ENCODE measurements around the gene YPEL4.
A peak's percentile ranks its signal among the peaks of the same experiment; 100 is the strongest.

YPEL4 gene

DNA sequence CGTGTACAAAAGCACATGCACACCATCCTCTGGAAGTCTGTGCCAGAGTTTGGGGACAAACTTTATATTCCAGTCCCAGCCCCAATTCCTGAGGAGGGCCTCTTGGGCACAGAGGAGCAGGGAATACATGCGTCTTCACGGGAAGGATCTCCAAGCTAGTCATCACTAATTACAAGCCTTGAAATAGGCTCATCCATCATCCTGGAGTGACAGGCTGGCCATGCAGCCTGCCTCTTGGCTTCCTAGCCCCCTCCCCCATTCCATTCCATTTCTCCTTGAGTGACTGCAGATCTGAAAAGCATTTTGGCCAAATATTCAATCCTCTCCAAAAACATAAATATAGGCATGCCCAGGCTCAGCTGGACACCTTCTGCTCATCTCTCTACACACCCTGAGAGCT is 27.4 kb downstream of the YPEL4 start:
- Histone ChIP-seq H3K36me3 (ENCODE audit: control insufficient read depth, low read length) (no peaks in the 10 kb centered on the region), H3K4me2 (ENCODE audit: low read length) (no peak overlapping the region), H3F3A (ENCODE audit: control insufficient read depth, insufficient read depth) (no peaks in the 10 kb centered on the region), H3K79me2 (ENCODE audit: control insufficient read depth, low read length) (no peaks in the 10 kb centered on the region), H3K27ac (ENCODE audit: low read depth, low read length) (no peak overlapping the region), H3K27me3 (ENCODE audit: control insufficient read depth, low read length) (no peaks in the 10 kb centered on the region), H3K4me1 (ENCODE audit: control insufficient read depth, low read length) (no peaks in the 10 kb centered on the region), H3K9me3 (ENCODE audit: control insufficient read depth, insufficient read depth, low read length) (peaks cover 13% of the 10 kb centered on the region), H3K4me3 (ENCODE audit: low read length) (no peak overlapping the region), H4K20me1 (ENCODE audit: control insufficient read depth, insufficient read depth, low read depth, low read length) (no peaks in the 10 kb centered on the region), H3K9me2 (replicated peaks; ENCODE audit: control insufficient read depth, low read length) (no peaks in the 10 kb centered on the region)
- TF ChIP-seq CTCF (IDR thresholded peaks at IDR 0.05; ENCODE audit: low read depth, low read length, poor library complexity, severe bottlenecking), result no peak
- TF ChIP-seq EZH2phosphoT487 (IDR thresholded peaks at IDR 0.05; ENCODE audit: borderline replicate concordance, low read length), result no peak

- TF ChIP-seq CTCF (IDR thresholded peaks at IDR 0.05; ENCODE audit: low read depth, low read length, poor library complexity, severe bottlenecking), result no peak
- no peak for TF ChIP-seq EZH2phosphoT487 (IDR thresholded peaks at IDR 0.05; ENCODE audit: borderline replicate concordance, low read length)
- H4K20me1 ChIP-seq (ENCODE audit: control insufficient read depth, insufficient read depth, low read depth, low read length), result no peaks in the 10 kb centered on the region
- H3K79me2 ChIP-seq (ENCODE audit: control insufficient read depth, low read length), result no peaks in the 10 kb centered on the region
- no peaks in the 10 kb centered on the region for H3K36me3 ChIP-seq (ENCODE audit: control insufficient read depth, low read length)
- no peaks in the 10 kb centered on the region for H3F3A ChIP-seq (ENCODE audit: control insufficient read depth, insufficient read depth)
- H3K4me1 ChIP-seq (ENCODE audit: control insufficient read depth, low read length), result no peaks in the 10 kb centered on the region
- H3K27me3 ChIP-seq (ENCODE audit: control insufficient read depth, low read length), result peaks cover under 1% of the 10 kb centered on the region
- H3K4me3 ChIP-seq (ENCODE audit: low read length), result no peak overlapping the region
- H3K4me2 ChIP-seq (ENCODE audit: low read length), result no peak overlapping the region
- H3K9me3 ChIP-seq (ENCODE audit: control insufficient read depth, insufficient read depth, low read length), result peaks cover 13% of the 10 kb centered on the region
- no peaks in the 10 kb centered on the region for H3K9me2 ChIP-seq (replicated peaks; ENCODE audit: control insufficient read depth, low read length)
- H3K27ac ChIP-seq (ENCODE audit: low read depth, low read length), result no peak overlapping the region
Measured at GRCh38 chr11:57620467-57620866, 29.2 kb downstream of the YPEL4 start.

DNA sequence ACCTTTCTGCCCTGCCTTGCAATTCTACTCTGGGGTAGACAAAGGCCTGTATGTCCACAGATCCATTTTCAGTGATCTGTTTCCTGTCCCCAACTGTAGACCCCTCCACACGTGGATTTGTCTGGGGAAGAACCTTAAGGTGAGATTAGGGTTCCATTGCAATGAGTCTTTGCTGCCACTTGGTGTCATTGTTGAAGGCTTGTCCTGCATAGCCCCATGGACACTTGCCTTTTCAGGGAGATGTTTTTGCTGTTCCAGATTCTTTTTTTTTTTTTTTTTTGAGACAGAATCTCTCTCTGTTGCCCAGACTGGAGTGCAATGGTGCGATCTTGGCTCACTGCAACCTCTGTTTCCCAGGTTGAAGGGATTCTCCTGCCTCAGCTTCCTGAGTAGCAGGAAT is 30.4 kb downstream of the YPEL4 start:
- H3K27ac ChIP-seq (ENCODE audit: low read depth, low read length), result no peak overlapping the region
- H3K27me3 ChIP-seq (ENCODE audit: control insufficient read depth, low read length), result peaks cover 5% of the 10 kb centered on the region
- no peaks in the 10 kb centered on the region for H3K36me3 ChIP-seq (ENCODE audit: control insufficient read depth, low read length)
- no peaks in the 10 kb centered on the region for H3K79me2 ChIP-seq (ENCODE audit: control insufficient read depth, low read length)
- no peak overlapping the region for H3K4me2 ChIP-seq (ENCODE audit: low read length)
- peaks cover 13% of the 10 kb centered on the region for H3K9me3 ChIP-seq (ENCODE audit: control insufficient read depth, insufficient read depth, low read length)
- H3F3A ChIP-seq (ENCODE audit: control insufficient read depth, insufficient read depth), result no peaks in the 10 kb centered on the region
- H3K4me1 ChIP-seq (ENCODE audit: control insufficient read depth, low read length), result no peaks in the 10 kb centered on the region
- TF ChIP-seq EZH2phosphoT487 (IDR thresholded peaks at IDR 0.05; ENCODE audit: borderline replicate concordance, low read length) (no peak), CTCF (IDR thresholded peaks at IDR 0.05; ENCODE audit: low read depth, low read length, poor library complexity, severe bottlenecking) (peak; percentile 29)
- H3K9me2 ChIP-seq (replicated peaks; ENCODE audit: control insufficient read depth, low read length), result no peaks in the 10 kb centered on the region
- H4K20me1 ChIP-seq (ENCODE audit: control insufficient read depth, insufficient read depth, low read depth, low read length), result no peaks in the 10 kb centered on the region
- no peak overlapping the region for H3K4me3 ChIP-seq (ENCODE audit: low read length)

GRCh38 chr11:57618438-57618837 is 31.3 kb downstream of the YPEL4 start:
- no peaks in the 10 kb centered on the region for H3K4me1 ChIP-seq (ENCODE audit: control insufficient read depth, low read length)
- peaks cover 8% of the 10 kb centered on the region for H3K27me3 ChIP-seq (ENCODE audit: control insufficient read depth, low read length)
- no peak overlapping the region for H3K4me3 ChIP-seq (ENCODE audit: low read length)
- H3K79me2 ChIP-seq (ENCODE audit: control insufficient read depth, low read length), result no peaks in the 10 kb centered on the region
- H3F3A ChIP-seq (ENCODE audit: control insufficient read depth, insufficient read depth), result no peaks in the 10 kb centered on the region
- no peak overlapping the region for H3K4me2 ChIP-seq (ENCODE audit: low read length)
- H3K27ac ChIP-seq (ENCODE audit: low read depth, low read length), result no peak overlapping the region
- H4K20me1 ChIP-seq (ENCODE audit: control insufficient read depth, insufficient read depth, low read depth, low read length), result no peaks in the 10 kb centered on the region
- no peaks in the 10 kb centered on the region for H3K9me2 ChIP-seq (replicated peaks; ENCODE audit: control insufficient read depth, low read length)
- H3K9me3 ChIP-seq (ENCODE audit: control insufficient read depth, insufficient read depth, low read length), result peaks cover 13% of the 10 kb centered on the region
- TF ChIP-seq EZH2phosphoT487 (IDR thresholded peaks at IDR 0.05; ENCODE audit: borderline replicate concordance, low read length) (no peak), CTCF (IDR thresholded peaks at IDR 0.05; ENCODE audit: low read depth, low read length, poor library complexity, severe bottlenecking) (no peak)
- H3K36me3 ChIP-seq (ENCODE audit: control insufficient read depth, low read length), result no peaks in the 10 kb centered on the region
